OCI-LY7 (cell line): Measurements from ENCODE around the gene AP1M1. TPM values are rescaled to one million over a fixed set of nuclear protein-coding genes. Genes with fewer than 3 reads are reported as not detected.

Experiments used
- BruUV-seq: library from RNA; stranded (reverse); fragments of 400-500 nt; replicated peaks from 2 replicates; lab custom pipeline; 2021; lab: Mats Ljungman, UMichigan
- CTCF ChIA-PET: fragments of 300-600 bp; sonication (Branson Sonifier 250); formaldehyde crosslinking; loops from one replicate; lab custom pipeline; 2022; ENCODE audit warnings: antibody characterized with exemption; ENCODE audit not compliant: unreplicated experiment; lab: Charles Lee
- POLR2A ChIA-PET: fragments of 300-600 bp; sonication (Branson Sonifier 250); formaldehyde crosslinking; loops from one replicate; lab custom pipeline; 2022; ENCODE audit warnings: antibody characterized with exemption; lab: Charles Lee
- DNase-seq: peaks from one replicate; pipeline ENCODE4 v3.0.0-alpha.2; 2015; ENCODE audit warnings: low spot score
- H2AFZ ChIP-seq: fragments of 200-600 bp; sonication (generic), shearing (Covaris generic); 2 replicates; pipeline ENCODE4 v1.6.1; 2014; ENCODE audit warnings: mild to moderate bottlenecking, antibody characterized with exemption, low read length, moderate library complexity
- H3K27ac ChIP-seq: fragments of 200-600 bp; sonication (generic); 2 replicates; pipeline ENCODE4 v1.5.1; 2014; ENCODE audit warnings: mixed run types, low read depth, mild to moderate bottlenecking, moderate library complexity, low read length, inconsistent platforms; ENCODE audit not compliant: poor library complexity, severe bottlenecking
- H3K36me3 ChIP-seq: fragments of 200-600 bp; sonication (generic); 2 replicates; pipeline ENCODE4 v1.6.1; 2014; ENCODE audit warnings: mild to moderate bottlenecking, antibody characterized with exemption, low read length, moderate library complexity, mixed read lengths; ENCODE audit not compliant: insufficient read depth
- H3K4me1 ChIP-seq: fragments of 200-600 bp; sonication (generic); 2 replicates; pipeline ENCODE4 v1.5.1; 2014; ENCODE audit warnings: mild to moderate bottlenecking, low read length; ENCODE audit not compliant: insufficient read depth, poor library complexity, severe bottlenecking
- H3K4me2 ChIP-seq: fragments of 200-600 bp; sonication (generic); 2 replicates; pipeline ENCODE4 v1.6.1; 2014; ENCODE audit warnings: mild to moderate bottlenecking, low read length
- H3K4me3 ChIP-seq: fragments of 200-600 bp; sonication (generic); 2 replicates; pipeline ENCODE4 v1.5.1; 2014; ENCODE audit warnings: mild to moderate bottlenecking, low read depth, low read length; ENCODE audit not compliant: poor library complexity, severe bottlenecking
- H3K79me2 ChIP-seq: fragments of 200-600 bp; sonication (generic); 2 replicates; pipeline ENCODE4 v1.6.1; 2016; ENCODE audit warnings: low read depth, mild to moderate bottlenecking, low read length, moderate library complexity, mixed read lengths; ENCODE audit not compliant: insufficient read depth
- H3K9me2 ChIP-seq: fragments of 200-600 bp; sonication (generic); 2 replicates; pipeline ENCODE4 v1.6.1; 2016; ENCODE audit warnings: mild to moderate bottlenecking, low read length, mixed read lengths; ENCODE audit not compliant: insufficient read depth
- H3K9me3 ChIP-seq: fragments of 200-600 bp; sonication (generic); 2 replicates; pipeline ENCODE4 v1.6.1; 2014; ENCODE audit warnings: mild to moderate bottlenecking, mixed run types, low read length, mixed read lengths
- H4K20me1 ChIP-seq: fragments of 200-600 bp; sonication (generic); 2 replicates; pipeline ENCODE4 v1.6.1; 2014; ENCODE audit warnings: mild to moderate bottlenecking, antibody characterized with exemption, low read length, moderate library complexity, mixed read lengths; ENCODE audit not compliant: insufficient read depth
- EZH2phosphoT487 ChIP-seq: fragments of 200-600 bp; sonication (generic); IDR thresholded peaks from 2 replicates; pipeline ENCODE4 v1.6.1; 2018; ENCODE audit warnings: low read depth, borderline replicate concordance, mild to moderate bottlenecking, mixed run types, antibody characterized with exemption, low read length, moderate library complexity, mixed read lengths
- intact Hi-C: fragments of 100-400 bp; cut with micrococcal nuclease; formaldehyde crosslinking; loops from one replicate; pipeline ENCODE4 v1.10.0; 2022; ENCODE audit not compliant: unreplicated experiment
- total RNA-seq, 2 experiments: library from RNA; depleted of rRNA in 1 of 2; stranded (reverse); fragments of >200 nt in 1 of 2; shearing (Covaris generic) in 1 of 2; gene quantifications; 2 replicates each; pipeline ENCODE4 v1.2.3, GENCODE V29; 2014 to 2022
- TF ChIP-seq, protein P1 (sequence below): fragments of 200-600 bp; sonication (generic); conservative IDR thresholded peaks from 2 replicates; pipeline ENCODE4 v1.5.1; 2014; ENCODE audit warnings: mild to moderate bottlenecking, antibody characterized with exemption, low read length, moderate library complexity, mixed read lengths

The AP1M1 gene
- total RNA-seq, 2 experiments from 2014 or later = 92.9 to 94.6 TPM

DNA sequence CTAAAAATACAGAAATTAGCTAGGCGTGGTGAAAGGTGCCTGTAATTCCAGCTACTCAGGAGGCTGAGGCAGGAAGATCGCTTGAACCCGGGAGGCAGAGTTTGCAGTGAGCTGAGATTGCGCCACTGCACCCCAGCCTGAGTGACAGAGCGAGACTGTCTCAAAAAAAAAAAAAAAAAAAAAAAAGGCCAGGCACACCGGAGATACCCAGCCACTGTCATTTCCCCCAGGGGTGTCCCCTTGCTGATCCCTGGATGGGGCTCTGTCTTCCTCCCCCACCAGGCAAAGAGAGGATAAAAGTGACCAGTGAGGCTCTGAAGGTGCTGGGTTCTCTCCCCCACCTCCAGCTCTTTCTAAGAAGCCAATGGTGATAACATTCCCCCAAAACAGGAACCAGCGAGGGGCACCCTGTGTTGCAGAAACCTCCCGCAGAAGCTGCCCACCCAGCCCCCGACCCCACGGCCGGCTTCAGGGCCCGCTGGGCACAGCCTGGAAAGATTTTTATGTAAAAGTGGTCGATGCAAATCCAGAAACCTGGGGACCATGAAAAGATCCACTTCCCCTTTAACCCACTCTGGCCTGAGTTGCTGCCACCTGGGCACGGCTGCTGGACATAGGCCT lies 65.5 kb downstream of the AP1M1 start:
- Histone ChIP-seq H3K4me1 (peaks cover 61% of the 10 kb centered on the region), H3K4me3 (peak overlapping the region; percentile 10), H4K20me1 (no peaks in the 10 kb centered on the region), H3K27ac (peak overlapping the region; percentile 2), H3K9me3 (no peaks in the 10 kb centered on the region), H3K79me2 (no peaks in the 10 kb centered on the region), H2AFZ (peak overlapping the region; percentile 20; the same call in 1 of the 2 replicates), H3K9me2 (no peaks in the 10 kb centered on the region), H3K36me3 (no peaks in the 10 kb centered on the region), H3K4me2 (peak overlapping the region; percentile 71)
- no peak for TF ChIP-seq EZH2phosphoT487
- TF ChIP-seq, protein P1, sequence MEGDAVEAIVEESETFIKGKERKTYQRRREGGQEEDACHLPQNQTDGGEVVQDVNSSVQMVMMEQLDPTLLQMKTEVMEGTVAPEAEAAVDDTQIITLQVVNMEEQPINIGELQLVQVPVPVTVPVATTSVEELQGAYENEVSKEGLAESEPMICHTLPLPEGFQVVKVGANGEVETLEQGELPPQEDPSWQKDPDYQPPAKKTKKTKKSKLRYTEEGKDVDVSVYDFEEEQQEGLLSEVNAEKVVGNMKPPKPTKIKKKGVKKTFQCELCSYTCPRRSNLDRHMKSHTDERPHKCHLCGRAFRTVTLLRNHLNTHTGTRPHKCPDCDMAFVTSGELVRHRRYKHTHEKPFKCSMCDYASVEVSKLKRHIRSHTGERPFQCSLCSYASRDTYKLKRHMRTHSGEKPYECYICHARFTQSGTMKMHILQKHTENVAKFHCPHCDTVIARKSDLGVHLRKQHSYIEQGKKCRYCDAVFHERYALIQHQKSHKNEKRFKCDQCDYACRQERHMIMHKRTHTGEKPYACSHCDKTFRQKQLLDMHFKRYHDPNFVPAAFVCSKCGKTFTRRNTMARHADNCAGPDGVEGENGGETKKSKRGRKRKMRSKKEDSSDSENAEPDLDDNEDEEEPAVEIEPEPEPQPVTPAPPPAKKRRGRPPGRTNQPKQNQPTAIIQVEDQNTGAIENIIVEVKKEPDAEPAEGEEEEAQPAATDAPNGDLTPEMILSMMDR = no peak
- ChIA-PET POLR2A (interaction anchor here (0.6 to 0.7 kb wide), 5 partner anchors 77 to 1091 kb away, joined by 3 to 5 read pairs (median 4); no protein-coding TSS in a partner anchor), CTCF (no interaction called here)
- peak; percentile 78 for DNase-seq
- intact Hi-C loops = no loop called here
- BruUV-seq = no TSS peak

DNA sequence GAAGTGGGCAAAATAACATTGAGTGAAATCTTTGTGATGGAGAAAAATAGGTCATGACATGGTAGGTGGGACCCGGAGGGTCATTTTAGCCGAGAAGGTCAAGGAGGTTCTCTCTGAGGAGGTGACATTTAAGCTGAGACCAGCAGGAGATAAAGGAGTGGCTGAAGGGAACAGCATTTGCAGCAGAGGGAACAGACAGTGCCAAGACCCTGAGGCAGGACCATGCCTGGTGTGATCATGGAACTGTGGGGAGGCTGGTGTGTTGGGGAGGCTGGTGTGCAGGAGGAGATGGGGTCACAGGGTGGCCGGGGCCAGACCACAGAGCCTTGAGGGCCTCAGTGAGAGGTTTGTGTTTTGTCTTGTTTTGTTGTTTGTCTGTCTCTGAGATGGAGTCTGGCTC lies 67.5 kb downstream of the AP1M1 start:
- H3K4me3 ChIP-seq = no peak overlapping the region
- CTCF ChIA-PET = no interaction called here
- no peaks in the 10 kb centered on the region for H3K9me2 ChIP-seq
- peaks cover 46% of the 10 kb centered on the region for H3K4me1 ChIP-seq
- H2AFZ ChIP-seq = no peak overlapping the region
- no peaks in the 10 kb centered on the region for H3K9me3 ChIP-seq
- H3K4me2 ChIP-seq = no peak overlapping the region
- no peak overlapping the region for H3K27ac ChIP-seq
- TF ChIP-seq, protein P1 = no peak
- no peak for TF ChIP-seq EZH2phosphoT487
- POLR2A ChIA-PET = interaction anchor here (0.6 kb wide), 1 partner anchor 180 kb away, joined by 4 read pairs; no protein-coding TSS in a partner anchor
- H3K36me3 ChIP-seq = no peaks in the 10 kb centered on the region
- no peak for DNase-seq
- H3K79me2 ChIP-seq = no peaks in the 10 kb centered on the region
- intact Hi-C loops = no loop called here
- BruUV-seq = no TSS peak
- no peaks in the 10 kb centered on the region for H4K20me1 ChIP-seq

DNA sequence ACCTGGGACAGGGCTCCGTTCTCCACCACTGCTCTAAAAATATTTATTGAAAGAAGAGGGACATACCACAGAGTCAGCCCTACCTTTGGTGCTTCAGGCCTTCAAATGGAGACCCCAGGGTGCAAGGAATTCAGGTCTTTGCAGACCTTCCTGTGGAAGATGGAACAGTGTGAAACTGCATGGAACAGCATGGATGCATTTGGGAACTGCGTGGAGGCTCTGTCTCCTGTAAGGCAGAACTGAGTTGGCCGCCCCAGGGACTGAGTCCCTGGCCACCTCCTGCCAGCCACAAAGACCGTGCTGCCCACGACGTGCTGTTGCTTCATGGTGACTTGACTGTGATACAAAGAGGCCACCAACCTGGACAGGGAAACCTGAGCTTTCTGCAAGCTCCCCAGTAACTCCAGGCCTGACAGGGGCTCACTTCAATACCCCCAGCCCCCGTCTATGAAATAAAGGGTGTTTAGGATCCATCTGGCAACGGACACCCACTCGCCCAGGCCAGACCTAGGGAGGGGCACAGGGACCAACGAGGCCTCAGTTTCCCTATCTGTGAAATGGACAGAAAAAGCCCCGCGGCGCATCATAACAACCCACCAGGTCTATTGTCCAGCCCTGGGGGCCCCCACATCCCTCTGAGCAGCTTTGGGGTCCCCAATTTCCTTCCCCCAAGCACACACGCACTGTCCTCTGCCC lies 68.3 kb downstream of the AP1M1 start:
- POLR2A ChIA-PET = no interaction called here

More for the DNA sequence above, 68.3 kb downstream of the AP1M1 start:
- no TSS peak for BruUV-seq
- no peaks in the 10 kb centered on the region for H3K79me2 ChIP-seq
- H3K9me3 ChIP-seq = no peaks in the 10 kb centered on the region
- H3K4me3 ChIP-seq = no peak overlapping the region
- CTCF ChIA-PET = no interaction called here
- no peaks in the 10 kb centered on the region for H3K36me3 ChIP-seq
- H3K4me1 ChIP-seq = peaks cover 37% of the 10 kb centered on the region
- TF ChIP-seq, protein P1 = no peak
- TF ChIP-seq EZH2phosphoT487 = no peak
- H3K9me2 ChIP-seq = no peaks in the 10 kb centered on the region
- no peak overlapping the region for H3K27ac ChIP-seq
- no peaks in the 10 kb centered on the region for H4K20me1 ChIP-seq
- DNase-seq = no peak
- H3K4me2 ChIP-seq = no peak overlapping the region
- no peak overlapping the region for H2AFZ ChIP-seq
- intact Hi-C loops = no loop called here
